AG10803 (cell line): Measurements from ENCODE around the gene NAPSA.

Source experiments
- DNase-seq: peaks from one replicate; pipeline ENCODE4 v3.0.0; 2010; ENCODE audit warnings: low read depth
- H3K4me3 ChIP-seq: 2 replicates; pipeline ENCODE4 v1.5.1; 2011; ENCODE audit warnings: mild to moderate bottlenecking, low read length, control low read depth
- TF ChIP-seq, protein P1 (sequence below): conservative IDR thresholded peaks from 2 replicates; pipeline ENCODE4 v1.5.1; 2011; ENCODE audit warnings: mild to moderate bottlenecking, low read length, control low read depth, inconsistent platforms

NAPSA gene

DNA sequence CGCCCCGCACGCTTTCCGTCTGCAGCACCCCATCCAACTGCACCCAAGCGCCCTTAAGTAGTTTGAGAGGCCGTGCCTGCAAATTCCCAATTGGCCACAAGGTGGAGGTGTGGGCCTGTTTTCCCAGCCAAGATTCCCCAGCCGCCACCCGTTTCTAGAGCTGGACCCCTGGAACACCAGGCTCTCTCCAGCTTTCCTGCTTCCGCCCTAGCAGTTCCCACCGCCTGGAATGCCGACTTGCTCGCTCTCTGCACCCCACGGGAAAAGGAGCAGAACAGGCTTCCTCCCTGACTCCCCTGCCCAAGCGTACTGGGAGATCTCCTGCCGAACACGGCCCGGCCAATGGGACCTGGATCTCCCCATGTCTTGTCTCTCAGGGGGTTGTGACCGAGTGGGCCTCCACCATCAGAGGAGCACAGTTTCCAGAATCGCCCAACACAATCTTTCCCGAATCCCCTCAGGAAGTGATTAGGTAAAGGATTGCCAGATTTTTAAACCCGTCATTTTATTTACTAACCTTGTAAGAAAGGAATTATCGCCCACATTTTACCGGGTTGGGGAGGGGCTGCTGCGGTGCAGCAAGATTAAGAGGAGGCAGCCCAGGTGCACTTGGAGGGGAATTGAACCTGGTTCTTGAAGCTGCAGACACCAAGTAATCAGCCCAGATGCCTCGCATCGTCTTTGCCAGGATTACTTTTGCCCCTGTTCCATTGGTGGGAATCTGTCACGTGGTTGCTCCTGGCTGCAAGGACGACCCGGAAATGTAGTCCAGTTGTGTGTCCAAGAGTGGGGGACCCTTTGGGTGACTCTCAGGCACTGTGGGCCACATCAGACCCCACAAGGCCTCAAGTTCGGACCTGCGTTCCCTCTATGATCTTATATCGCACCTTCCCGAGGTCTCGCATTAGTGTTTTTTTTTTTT is 3.5 kb upstream of the NAPSA start:
- peak; percentile 87 for DNase-seq
- peak overlapping the region; percentile 89 for H3K4me3 ChIP-seq
- TF ChIP-seq, protein P1, sequence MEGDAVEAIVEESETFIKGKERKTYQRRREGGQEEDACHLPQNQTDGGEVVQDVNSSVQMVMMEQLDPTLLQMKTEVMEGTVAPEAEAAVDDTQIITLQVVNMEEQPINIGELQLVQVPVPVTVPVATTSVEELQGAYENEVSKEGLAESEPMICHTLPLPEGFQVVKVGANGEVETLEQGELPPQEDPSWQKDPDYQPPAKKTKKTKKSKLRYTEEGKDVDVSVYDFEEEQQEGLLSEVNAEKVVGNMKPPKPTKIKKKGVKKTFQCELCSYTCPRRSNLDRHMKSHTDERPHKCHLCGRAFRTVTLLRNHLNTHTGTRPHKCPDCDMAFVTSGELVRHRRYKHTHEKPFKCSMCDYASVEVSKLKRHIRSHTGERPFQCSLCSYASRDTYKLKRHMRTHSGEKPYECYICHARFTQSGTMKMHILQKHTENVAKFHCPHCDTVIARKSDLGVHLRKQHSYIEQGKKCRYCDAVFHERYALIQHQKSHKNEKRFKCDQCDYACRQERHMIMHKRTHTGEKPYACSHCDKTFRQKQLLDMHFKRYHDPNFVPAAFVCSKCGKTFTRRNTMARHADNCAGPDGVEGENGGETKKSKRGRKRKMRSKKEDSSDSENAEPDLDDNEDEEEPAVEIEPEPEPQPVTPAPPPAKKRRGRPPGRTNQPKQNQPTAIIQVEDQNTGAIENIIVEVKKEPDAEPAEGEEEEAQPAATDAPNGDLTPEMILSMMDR = peak; percentile 73

DNA sequence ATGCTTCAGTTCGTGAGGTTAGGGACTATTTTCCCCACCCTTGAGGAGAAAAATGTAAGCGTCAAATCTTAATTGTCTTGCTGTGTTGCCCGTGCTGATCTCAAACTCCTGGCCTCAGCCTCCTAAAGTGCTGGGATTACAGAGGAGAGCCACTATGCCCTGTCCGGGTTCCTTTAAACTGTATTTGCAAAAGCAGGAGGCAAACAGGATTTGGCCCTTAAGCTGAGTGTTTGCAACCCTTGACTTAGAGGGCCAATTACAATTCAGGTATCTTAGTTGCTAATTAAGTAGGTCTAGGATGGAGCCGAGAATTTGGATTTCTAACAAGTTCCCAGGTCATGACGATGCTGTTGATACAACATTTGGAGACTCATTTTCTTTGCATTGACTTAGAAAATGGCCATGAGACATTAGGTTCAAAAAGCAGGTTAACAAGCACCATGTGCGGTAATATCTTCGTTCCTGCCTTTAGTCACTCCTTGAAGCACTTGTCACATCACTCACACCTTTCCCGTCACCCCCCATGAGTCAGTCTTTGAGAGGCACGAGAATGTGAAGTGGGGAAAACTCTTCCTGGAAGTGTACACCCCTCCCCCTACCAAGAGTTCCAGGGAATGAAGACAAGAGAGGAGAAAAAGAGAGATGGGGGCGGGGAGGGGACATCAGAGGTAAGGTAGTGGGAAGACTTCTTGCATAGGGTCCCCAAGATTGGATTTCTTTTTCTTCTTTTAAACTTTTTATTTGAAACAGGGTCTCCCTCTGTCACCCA is 2.6 kb downstream of the NAPSA start:
- TF ChIP-seq, protein P1 = no peak
- DNase-seq = no peak

DNA sequence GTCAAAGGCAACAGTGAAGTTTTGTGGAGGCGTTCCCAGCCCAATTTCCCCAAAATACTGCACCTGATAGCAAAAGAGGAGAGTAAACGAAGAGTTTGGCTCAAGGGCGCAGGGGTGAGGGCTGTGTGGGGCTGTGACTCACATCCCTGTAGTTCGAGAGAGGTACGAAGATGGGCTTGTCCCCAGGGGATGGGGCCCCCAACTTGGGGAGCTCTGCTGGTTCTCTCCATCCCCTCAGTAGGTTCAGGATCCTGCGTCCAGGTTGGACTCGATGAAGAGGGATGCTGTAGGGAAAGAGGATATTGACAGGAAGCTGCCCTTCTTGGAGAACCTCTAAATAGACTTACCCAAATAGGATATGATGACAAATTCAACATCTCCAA is 3.4 kb downstream of the NAPSA start:
- no peak for DNase-seq
- TF ChIP-seq, protein P1 = no peak
- no peak overlapping the region for H3K4me3 ChIP-seq

More for the DNA sequence above, 2.6 kb downstream of the NAPSA start:
- no peak overlapping the region for H3K4me3 ChIP-seq

DNA sequence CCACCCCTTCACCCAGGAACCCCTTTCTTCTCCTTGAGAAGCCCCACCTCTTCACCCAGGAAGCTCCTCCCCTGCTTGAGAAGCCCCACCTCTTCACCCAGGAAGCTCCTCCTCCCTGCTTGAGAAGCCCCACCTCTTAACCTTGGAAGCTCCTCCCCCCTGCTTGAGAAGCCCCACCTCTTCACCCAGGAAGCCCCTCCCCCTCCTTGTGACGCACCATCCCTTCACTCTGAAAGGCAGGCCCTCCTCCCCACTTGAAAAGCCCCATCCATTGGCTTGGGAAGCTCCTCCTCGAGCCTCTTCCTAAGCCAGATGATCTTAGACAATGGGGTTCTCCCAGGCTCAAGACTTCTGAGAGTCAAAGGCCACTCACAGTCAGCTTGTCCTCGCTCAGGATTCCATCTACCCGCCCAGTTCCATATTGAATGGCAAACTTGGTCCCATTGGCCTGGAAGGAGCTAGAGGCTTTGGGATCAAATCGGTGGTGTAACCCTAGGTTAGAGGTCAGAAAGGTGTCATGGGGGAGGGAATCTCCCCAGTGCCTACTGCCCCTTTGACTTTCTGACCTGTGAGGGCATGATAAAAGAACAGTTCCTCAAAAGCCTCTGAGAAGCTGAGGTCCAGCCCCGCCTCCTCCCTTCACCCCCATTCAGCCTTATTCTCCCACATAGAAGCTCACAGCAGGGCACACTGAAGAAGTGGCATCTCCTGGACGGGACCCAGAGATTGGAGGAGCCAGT is 4.0 kb downstream of the NAPSA start:
- TF ChIP-seq, protein P1 = no peak
- no peak overlapping the region for H3K4me3 ChIP-seq
- DNase-seq = no peak

DNA sequence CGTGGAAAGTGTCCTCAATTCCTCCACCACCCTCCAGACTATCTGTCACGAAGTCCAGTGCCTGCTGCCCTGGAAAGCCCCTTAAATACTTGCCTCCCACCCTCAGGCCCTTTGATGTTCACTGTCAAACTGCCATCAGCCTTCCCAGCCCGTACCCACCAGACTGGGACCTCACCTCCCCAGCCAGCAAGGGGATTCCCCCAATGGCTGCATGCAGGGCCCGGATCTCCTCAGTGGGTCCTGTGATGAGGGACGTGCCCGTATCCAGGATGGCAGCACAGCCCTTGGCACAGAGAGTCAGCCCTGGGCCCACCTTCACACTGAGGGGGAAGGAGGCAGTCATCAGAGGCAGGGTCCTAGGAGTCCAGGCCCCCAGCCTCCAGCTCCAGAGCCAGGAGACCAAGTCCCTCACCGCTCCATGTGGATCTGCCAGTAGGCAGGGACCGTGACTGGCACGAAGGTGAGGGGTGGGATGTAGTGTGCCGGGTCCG is 6.1 kb downstream of the NAPSA start:
- no peak overlapping the region for H3K4me3 ChIP-seq
- TF ChIP-seq, protein P1 = no peak
- no peak for DNase-seq

DNA sequence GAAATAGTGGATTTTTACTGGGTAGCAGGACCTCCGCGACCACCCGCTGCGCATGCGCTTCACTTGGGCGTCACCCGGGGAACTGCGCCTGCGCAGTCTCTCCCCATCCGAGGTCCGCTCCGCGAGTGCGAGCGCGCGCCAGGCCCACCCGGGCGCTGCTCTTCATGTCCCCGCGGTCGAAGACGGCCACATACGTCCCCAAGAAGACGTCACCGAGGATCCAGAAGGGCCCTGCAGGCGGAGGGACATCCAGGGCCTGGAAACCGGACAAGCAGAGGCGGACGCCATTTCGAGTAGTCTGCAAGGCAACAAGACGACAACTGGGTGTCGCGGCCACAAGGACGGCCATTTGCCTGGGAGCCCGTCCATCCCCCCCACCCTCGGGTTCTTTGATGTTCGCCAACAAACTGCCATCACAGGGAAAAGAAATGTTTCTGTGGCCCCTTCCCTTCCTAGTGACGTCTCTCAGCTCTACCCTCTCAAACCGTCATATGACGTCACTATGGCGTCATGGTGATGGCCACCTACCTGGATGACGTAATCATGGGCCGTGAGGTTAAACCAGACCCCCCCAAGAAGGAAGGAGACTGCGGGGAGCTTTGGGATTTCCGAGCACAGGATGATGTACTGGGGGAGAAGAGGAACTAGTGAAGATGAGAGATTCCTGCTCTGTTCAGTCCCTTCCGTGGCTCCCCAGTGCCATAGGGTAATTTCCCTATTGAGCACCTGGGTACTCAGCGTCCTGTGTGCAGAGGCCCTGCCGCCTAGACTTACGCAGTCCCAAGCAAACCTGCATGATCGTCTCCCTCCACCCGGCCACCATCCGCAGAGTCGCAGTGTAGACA is 6.7 kb downstream of the NAPSA start:
- TF ChIP-seq, protein P1 = no peak
- peak overlapping the region; percentile 61 for H3K4me3 ChIP-seq
- peak; percentile 23 for DNase-seq
